SK-N-SH treated with all-trans-retinoic acid at 6 μM for 48 hours (cell line): ENCODE data around the gene KCNT2.

Experiments
- ATAC-seq: fragments of 200-7000 bp; cut with Tn5 transposase; 3 replicates; pipeline ENCODE4 v1.9.1; 2020; ENCODE audit warnings: mild to moderate bottlenecking, moderate library complexity
- ARNTL ChIP-seq: fragments of 450-650 bp; formaldehyde crosslinking; IDR thresholded peaks from 2 replicates; pipeline ENCODE4 v1.5.0; 2020; ENCODE audit warnings: low read depth, mild to moderate bottlenecking, moderate library complexity, borderline replicate concordance
- BACH2 ChIP-seq: fragments of 250-450 bp; sonication (Bioruptor Pico); IDR thresholded peaks from 2 replicates; pipeline ENCODE4 v1.9.0; 2021; ENCODE audit warnings: mild to moderate bottlenecking, borderline replicate concordance
- CSDC2 ChIP-seq: fragments of 250-450 bp; sonication (Bioruptor Pico); IDR thresholded peaks from 2 replicates; pipeline ENCODE4 v1.5.0; 2020; ENCODE audit warnings: mild to moderate bottlenecking, moderate library complexity
- ESRRG ChIP-seq: fragments of 250-450 bp; sonication (Bioruptor Pico); IDR thresholded peaks from 2 replicates; pipeline ENCODE4 v1.6.1; 2021; ENCODE audit warnings: mild to moderate bottlenecking
- GLIS3 ChIP-seq: fragments of 250-450 bp; sonication (Bioruptor Pico); IDR thresholded peaks from 2 replicates; pipeline ENCODE4 v1.5.0; 2020; ENCODE audit warnings: mild to moderate bottlenecking, moderate library complexity
- ISL1 ChIP-seq: fragments of 250-450 bp; sonication (Bioruptor Pico); IDR thresholded peaks from 2 replicates; pipeline ENCODE4 v2.1.2; 2022; ENCODE audit warnings: mild to moderate bottlenecking, moderate library complexity
- OSR1 ChIP-seq: fragments of 250-450 bp; sonication (Bioruptor Pico); IDR thresholded peaks from 2 replicates; pipeline ENCODE4 v1.8.0; 2022; ENCODE audit warnings: moderate library complexity, mild to moderate bottlenecking, inconsistent platforms
- PPARA ChIP-seq: fragments of 250-450 bp; sonication (Bioruptor Pico); IDR thresholded peaks from 2 replicates; pipeline ENCODE4 v1.5.0; 2020; ENCODE audit warnings: mild to moderate bottlenecking, borderline replicate concordance
- SNAI2 ChIP-seq: fragments of 250-450 bp; sonication (Bioruptor Pico); IDR thresholded peaks from 2 replicates; pipeline ENCODE4 v1.5.0; 2020; ENCODE audit warnings: mild to moderate bottlenecking, moderate library complexity
- TCF4 ChIP-seq: fragments of 250-450 bp; sonication (Bioruptor Pico); IDR thresholded peaks from 2 replicates; pipeline ENCODE4 v1.8.0; 2021; ENCODE audit warnings: mild to moderate bottlenecking, moderate library complexity, borderline replicate concordance
- ZC3H10 ChIP-seq: fragments of 250-450 bp; sonication (Bioruptor Pico); IDR thresholded peaks from 2 replicates; pipeline ENCODE4 v1.5.1; 2021; ENCODE audit warnings: mild to moderate bottlenecking, moderate library complexity
- ZFP3 ChIP-seq: fragments of 250-450 bp; sonication (Bioruptor Pico); IDR thresholded peaks from 2 replicates; pipeline ENCODE4 v1.5.0; 2020; ENCODE audit warnings: mild to moderate bottlenecking, moderate library complexity
- ZFP30 ChIP-seq: fragments of 450-650 bp; formaldehyde crosslinking; IDR thresholded peaks from 2 replicates; pipeline ENCODE4 v1.5.0; 2022; ENCODE audit warnings: mild to moderate bottlenecking, moderate library complexity
- ZNF565 ChIP-seq: fragments of 450-650 bp; formaldehyde crosslinking; conservative IDR thresholded peaks from 2 replicates; pipeline ENCODE4 v1.5.0; 2020; ENCODE audit warnings: low read depth, mild to moderate bottlenecking, moderate library complexity
- ZNF70 ChIP-seq: fragments of 450-650 bp; formaldehyde crosslinking; IDR thresholded peaks from 2 replicates; pipeline ENCODE4 v1.5.0; 2020; ENCODE audit warnings: mild to moderate bottlenecking, moderate library complexity
- ZNF8 ChIP-seq: fragments of 450-650 bp; formaldehyde crosslinking; IDR thresholded peaks from 2 replicates; pipeline ENCODE4 v1.5.0; 2020; ENCODE audit warnings: mild to moderate bottlenecking, moderate library complexity
- TF ChIP-seq, protein P1 (sequence below): fragments of 250-450 bp; sonication (Bioruptor Pico); IDR thresholded peaks from 2 replicates; pipeline ENCODE4 v1.5.0; 2020; ENCODE audit warnings: mild to moderate bottlenecking, moderate library complexity
- TF ChIP-seq, protein P2 (sequence below): fragments of 250-450 bp; sonication (Bioruptor Pico); IDR thresholded peaks from 2 replicates; pipeline ENCODE4 v1.5.1; 2020; ENCODE audit warnings: low read depth, mild to moderate bottlenecking, moderate library complexity
- TF ChIP-seq, protein P3 (sequence below): fragments of 250-450 bp; sonication (Bioruptor Pico); IDR thresholded peaks from 2 replicates; pipeline ENCODE4 v1.8.0; 2021; ENCODE audit warnings: low read depth, mild to moderate bottlenecking, moderate library complexity, borderline replicate concordance
- TF ChIP-seq, protein P4 (sequence below): fragments of 250-450 bp; sonication (Bioruptor Pico); IDR thresholded peaks from 2 replicates; pipeline ENCODE4 v1.5.1; 2021; ENCODE audit warnings: mild to moderate bottlenecking, moderate library complexity
- TF ChIP-seq, protein P5 (sequence below): fragments of 250-450 bp; sonication (Bioruptor Pico); IDR thresholded peaks from 2 replicates; pipeline ENCODE4 v1.8.0; 2020; ENCODE audit warnings: mild to moderate bottlenecking, moderate library complexity, borderline replicate concordance

KCNT2 gene

DNA sequence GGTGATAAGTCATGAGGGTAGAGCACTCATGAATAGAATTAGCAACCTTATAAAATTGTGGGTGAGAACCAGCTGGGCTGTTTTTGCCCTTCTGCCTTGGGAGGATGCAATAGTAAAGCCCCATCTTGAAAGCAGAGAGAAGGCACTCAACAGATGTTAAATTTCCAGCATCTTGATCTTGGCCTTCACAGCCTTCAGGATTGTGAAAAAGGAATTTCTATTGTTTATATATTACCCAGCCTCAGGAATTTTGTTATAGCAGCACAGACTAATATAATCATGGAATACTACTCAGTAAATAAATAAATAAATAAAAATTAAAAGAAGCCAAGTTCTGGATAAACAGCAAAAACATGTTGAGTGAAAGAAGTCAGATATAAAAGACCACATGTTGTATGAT is 175.2 kb downstream of the KCNT2 start:
- TF ChIP-seq PPARA = no peak
- TF ChIP-seq ARNTL = no peak
- TF ChIP-seq, protein P1, sequence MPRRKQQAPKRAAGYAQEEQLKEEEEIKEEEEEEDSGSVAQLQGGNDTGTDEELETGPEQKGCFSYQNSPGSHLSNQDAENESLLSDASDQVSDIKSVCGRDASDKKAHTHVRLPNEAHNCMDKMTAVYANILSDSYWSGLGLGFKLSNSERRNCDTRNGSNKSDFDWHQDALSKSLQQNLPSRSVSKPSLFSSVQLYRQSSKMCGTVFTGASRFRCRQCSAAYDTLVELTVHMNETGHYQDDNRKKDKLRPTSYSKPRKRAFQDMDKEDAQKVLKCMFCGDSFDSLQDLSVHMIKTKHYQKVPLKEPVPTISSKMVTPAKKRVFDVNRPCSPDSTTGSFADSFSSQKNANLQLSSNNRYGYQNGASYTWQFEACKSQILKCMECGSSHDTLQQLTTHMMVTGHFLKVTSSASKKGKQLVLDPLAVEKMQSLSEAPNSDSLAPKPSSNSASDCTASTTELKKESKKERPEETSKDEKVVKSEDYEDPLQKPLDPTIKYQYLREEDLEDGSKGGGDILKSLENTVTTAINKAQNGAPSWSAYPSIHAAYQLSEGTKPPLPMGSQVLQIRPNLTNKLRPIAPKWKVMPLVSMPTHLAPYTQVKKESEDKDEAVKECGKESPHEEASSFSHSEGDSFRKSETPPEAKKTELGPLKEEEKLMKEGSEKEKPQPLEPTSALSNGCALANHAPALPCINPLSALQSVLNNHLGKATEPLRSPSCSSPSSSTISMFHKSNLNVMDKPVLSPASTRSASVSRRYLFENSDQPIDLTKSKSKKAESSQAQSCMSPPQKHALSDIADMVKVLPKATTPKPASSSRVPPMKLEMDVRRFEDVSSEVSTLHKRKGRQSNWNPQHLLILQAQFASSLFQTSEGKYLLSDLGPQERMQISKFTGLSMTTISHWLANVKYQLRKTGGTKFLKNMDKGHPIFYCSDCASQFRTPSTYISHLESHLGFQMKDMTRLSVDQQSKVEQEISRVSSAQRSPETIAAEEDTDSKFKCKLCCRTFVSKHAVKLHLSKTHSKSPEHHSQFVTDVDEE = no peak
- no peak for TF ChIP-seq ZNF565
- no peak for TF ChIP-seq CSDC2 (CRISPR knock-in tag)
- TF ChIP-seq, protein P2, sequence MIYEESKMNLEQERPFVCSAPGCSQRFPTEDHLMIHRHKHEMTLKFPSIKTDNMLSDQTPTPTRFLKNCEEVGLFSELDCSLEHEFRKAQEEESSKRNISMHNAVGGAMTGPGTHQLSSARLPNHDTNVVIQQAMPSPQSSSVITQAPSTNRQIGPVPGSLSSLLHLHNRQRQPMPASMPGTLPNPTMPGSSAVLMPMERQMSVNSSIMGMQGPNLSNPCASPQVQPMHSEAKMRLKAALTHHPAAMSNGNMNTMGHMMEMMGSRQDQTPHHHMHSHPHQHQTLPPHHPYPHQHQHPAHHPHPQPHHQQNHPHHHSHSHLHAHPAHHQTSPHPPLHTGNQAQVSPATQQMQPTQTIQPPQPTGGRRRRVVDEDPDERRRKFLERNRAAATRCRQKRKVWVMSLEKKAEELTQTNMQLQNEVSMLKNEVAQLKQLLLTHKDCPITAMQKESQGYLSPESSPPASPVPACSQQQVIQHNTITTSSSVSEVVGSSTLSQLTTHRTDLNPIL (CRISPR knock-in tag) = no peak
- no peak for TF ChIP-seq ZC3H10 (CRISPR knock-in tag)
- TF ChIP-seq, protein P3, sequence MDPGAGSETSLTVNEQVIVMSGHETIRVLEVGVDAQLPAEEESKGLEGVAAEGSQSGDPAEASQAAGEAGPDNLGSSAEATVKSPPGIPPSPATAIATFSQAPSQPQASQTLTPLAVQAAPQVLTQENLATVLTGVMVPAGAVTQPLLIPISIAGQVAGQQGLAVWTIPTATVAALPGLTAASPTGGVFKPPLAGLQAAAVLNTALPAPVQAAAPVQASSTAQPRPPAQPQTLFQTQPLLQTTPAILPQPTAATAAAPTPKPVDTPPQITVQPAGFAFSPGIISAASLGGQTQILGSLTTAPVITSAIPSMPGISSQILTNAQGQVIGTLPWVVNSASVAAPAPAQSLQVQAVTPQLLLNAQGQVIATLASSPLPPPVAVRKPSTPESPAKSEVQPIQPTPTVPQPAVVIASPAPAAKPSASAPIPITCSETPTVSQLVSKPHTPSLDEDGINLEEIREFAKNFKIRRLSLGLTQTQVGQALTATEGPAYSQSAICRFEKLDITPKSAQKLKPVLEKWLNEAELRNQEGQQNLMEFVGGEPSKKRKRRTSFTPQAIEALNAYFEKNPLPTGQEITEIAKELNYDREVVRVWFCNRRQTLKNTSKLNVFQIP (CRISPR knock-in tag) = no peak
- TF ChIP-seq, protein P4, sequence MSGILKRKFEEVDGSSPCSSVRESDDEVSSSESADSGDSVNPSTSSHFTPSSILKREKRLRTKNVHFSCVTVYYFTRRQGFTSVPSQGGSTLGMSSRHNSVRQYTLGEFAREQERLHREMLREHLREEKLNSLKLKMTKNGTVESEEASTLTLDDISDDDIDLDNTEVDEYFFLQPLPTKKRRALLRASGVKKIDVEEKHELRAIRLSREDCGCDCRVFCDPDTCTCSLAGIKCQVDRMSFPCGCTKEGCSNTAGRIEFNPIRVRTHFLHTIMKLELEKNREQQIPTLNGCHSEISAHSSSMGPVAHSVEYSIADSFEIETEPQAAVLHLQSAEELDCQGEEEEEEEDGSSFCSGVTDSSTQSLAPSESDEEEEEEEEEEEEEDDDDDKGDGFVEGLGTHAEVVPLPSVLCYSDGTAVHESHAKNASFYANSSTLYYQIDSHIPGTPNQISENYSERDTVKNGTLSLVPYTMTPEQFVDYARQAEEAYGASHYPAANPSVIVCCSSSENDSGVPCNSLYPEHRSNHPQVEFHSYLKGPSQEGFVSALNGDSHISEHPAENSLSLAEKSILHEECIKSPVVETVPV (CRISPR knock-in tag) = no peak
- TF ChIP-seq ZFP30 (CRISPR knock-in tag) = no peak
- no peak for TF ChIP-seq GLIS3 (CRISPR knock-in tag)
- TF ChIP-seq, protein P5, sequence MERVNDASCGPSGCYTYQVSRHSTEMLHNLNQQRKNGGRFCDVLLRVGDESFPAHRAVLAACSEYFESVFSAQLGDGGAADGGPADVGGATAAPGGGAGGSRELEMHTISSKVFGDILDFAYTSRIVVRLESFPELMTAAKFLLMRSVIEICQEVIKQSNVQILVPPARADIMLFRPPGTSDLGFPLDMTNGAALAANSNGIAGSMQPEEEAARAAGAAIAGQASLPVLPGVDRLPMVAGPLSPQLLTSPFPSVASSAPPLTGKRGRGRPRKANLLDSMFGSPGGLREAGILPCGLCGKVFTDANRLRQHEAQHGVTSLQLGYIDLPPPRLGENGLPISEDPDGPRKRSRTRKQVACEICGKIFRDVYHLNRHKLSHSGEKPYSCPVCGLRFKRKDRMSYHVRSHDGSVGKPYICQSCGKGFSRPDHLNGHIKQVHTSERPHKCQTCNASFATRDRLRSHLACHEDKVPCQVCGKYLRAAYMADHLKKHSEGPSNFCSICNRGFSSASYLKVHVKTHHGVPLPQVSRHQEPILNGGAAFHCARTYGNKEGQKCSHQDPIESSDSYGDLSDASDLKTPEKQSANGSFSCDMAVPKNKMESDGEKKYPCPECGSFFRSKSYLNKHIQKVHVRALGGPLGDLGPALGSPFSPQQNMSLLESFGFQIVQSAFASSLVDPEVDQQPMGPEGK (CRISPR knock-in tag) = no peak
- TF ChIP-seq BACH2 = no peak
- TF ChIP-seq ISL1 = no peak
- no peak for TF ChIP-seq ZNF70 (CRISPR knock-in tag)
- TF ChIP-seq ZNF8 = no peak
- TF ChIP-seq OSR1 (CRISPR knock-in tag) = no peak
- no peak for TF ChIP-seq SNAI2
- TF ChIP-seq, all 23 proteins: peak for 0
- ATAC-seq = no peak

DNA sequence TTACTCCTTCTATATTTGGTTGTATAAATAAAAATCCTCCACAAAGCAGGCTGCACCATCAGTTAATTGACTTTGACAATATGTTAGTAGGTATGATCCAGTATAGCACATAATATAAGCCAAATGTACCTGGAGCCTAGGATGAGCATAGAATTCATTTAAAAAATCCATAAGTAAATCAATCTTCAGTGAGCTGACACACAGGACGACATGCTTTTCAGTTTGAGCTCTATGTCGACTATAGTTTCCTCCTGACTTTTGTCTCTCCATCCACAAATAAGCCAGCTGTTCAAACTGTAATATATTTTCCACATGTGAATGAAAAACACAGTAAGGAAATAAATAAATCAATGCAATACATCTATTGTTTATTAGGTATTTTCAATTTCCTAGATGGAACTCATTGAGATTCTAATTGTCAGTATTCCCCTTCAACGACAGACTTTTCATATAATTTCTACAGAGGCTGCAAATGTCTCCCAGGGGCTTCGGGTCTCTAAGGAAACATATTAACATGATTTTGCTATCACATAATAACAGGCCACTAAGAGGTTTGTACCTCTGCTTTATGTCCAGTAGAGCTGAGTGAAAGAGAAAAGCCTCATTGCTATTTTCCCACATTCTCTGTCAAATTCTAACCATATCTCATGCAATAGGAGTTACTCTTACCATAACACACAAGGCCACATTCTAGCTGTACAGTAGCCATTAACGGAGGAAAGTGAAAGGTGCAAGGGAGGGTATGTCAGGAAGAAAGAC is 180.1 kb downstream of the KCNT2 start:
- no peak for ATAC-seq
- TF ChIP-seq, protein P3 (CRISPR knock-in tag) = no peak
- TF ChIP-seq ZNF565 (no peak), PPARA (no peak), ZFP3 (CRISPR knock-in tag) (no peak), ISL1 (no peak), BACH2 (no peak), ZNF70 (CRISPR knock-in tag) (no peak), ESRRG (no peak), SNAI2 (no peak), TCF4 (no peak), OSR1 (CRISPR knock-in tag) (no peak)
- TF ChIP-seq, protein P4 (CRISPR knock-in tag) = no peak
